Measurements from ENCODE around the gene XKRX. TPM values are rescaled to one million over a fixed set of nuclear protein-coding genes. Genes with fewer than 3 reads are reported as not detected.

The XKRX gene
- total and polyA plus RNA-seq, 2 experiments from 2014 or later: 1.1 to 3.4 TPM

DNA sequence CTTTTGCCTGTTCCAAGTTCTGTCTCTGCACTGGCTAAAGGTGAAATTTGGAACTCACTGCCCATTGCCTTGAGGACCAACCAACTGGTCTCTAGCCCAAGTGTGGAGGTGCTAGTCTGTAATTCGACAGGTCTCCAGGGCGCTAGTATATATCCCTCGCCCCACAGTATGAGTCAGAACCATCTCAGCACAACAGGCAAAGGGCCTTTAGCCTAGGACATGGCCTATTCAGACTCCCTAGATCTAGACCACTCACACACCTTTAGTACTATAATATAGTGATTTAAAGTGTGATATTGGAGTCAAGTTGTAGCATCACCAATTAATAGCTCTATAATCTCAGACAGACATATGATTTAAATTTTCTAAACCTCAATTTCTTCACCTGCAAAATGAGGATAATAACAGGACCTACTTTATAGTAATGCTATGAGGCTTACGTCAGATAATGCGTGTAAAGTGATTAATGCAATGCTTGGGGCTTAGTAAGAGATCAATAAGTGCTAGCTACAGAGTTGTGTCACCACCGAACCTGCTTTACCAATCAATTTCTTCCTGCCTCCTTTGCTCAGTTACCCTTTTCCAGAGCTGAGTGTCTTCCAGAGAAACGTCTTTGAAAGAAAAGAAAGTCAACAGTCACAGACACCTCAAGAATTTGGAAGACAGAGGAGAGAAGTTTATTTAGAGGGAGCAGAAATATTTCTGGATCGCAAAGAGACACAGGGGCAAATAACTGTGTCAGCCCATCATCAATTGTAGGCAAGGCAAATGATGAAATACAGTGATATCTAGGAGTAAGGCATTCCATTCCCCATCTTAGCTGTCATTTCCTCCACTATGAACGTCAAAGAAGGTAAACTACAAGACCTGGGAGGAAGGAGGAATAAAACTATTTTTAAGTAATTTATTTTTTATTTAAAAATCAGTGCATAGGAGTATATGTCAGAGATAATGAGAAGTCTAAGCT lies 56.8 kb downstream of the XKRX start:
- Histone ChIP-seq H3K4me1 (ENCODE audit: low read depth) (no peaks in the 10 kb centered on the region), H3K36me3 (no peaks in the 10 kb centered on the region), H3K4me3 (no peak overlapping the region), H3K9me3 (ENCODE audit: low read depth) (no peaks in the 10 kb centered on the region), H3K27me3 (no peaks in the 10 kb centered on the region), H3K27ac (no peak overlapping the region)
- TF ChIP-seq, protein P1, sequence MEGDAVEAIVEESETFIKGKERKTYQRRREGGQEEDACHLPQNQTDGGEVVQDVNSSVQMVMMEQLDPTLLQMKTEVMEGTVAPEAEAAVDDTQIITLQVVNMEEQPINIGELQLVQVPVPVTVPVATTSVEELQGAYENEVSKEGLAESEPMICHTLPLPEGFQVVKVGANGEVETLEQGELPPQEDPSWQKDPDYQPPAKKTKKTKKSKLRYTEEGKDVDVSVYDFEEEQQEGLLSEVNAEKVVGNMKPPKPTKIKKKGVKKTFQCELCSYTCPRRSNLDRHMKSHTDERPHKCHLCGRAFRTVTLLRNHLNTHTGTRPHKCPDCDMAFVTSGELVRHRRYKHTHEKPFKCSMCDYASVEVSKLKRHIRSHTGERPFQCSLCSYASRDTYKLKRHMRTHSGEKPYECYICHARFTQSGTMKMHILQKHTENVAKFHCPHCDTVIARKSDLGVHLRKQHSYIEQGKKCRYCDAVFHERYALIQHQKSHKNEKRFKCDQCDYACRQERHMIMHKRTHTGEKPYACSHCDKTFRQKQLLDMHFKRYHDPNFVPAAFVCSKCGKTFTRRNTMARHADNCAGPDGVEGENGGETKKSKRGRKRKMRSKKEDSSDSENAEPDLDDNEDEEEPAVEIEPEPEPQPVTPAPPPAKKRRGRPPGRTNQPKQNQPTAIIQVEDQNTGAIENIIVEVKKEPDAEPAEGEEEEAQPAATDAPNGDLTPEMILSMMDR (IDR thresholded peaks at IDR 0.05; ENCODE audit: low read depth, low read length): no peak
- DNase-seq (ENCODE audit: low read depth in 1 of 2, low spot score in 1 of 2): peak in 1 of 2 donors; percentile 40

DNA sequence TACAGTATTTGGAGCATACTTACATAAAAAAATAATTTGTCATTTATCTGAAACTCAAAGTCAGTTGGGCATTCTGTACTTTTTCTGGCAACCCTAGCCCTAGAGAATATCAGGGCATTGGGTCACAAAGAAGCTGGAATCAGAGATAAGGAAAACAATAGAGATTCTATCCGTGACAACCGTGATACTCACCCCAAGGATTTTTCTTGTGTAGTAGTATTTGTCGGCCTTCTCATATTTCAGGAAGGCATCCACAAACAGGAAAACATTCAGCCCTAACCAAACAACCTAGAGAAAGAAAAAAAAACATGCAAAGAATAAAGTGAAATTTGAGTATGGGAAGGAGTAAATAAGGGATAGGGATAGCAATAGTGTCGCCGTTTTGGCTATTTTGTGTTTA lies 58.2 kb downstream of the XKRX start:
- H3K27ac ChIP-seq: no peak overlapping the region
- TF ChIP-seq, protein P1 (IDR thresholded peaks at IDR 0.05; ENCODE audit: low read depth, low read length): no peak

DNA sequence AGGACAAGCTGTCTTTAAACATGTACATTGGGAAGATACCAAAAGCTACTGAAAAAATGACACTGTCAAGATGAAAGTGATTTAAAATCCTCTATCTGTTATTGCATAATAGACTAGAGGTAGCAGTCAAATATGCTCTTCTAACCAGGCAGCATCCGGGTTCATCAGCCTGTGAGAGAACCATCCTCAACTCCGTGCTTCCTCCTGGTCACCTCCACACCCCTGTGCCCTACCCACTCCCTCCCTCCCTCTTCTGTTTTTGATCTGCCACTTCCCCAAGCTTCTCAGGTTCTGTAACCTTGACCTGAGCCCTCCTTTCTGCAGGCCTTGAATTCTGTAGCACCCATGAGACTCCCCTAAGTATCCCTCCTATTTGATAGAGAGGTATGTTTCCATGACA lies 60.4 kb downstream of the XKRX start:
- Histone ChIP-seq H3K36me3 (no peaks in the 10 kb centered on the region), H3K4me3 (no peak overlapping the region), H3K27me3 (no peaks in the 10 kb centered on the region), H3K27ac (no peak overlapping the region), H3K9me3 (ENCODE audit: low read depth) (no peaks in the 10 kb centered on the region), H3K4me1 (ENCODE audit: low read depth) (peaks cover 10% of the 10 kb centered on the region)
- TF ChIP-seq, protein P1 (IDR thresholded peaks at IDR 0.05; ENCODE audit: low read depth, low read length): no peak
- DNase-seq (ENCODE audit: low read depth in 1 of 2, low spot score in 1 of 2): no peak

More for the DNA sequence above, 58.2 kb downstream of the XKRX start:
- no peaks in the 10 kb centered on the region for H3K36me3 ChIP-seq
- no peak for DNase-seq (ENCODE audit: low read depth in 1 of 2, low spot score in 1 of 2)
- H3K4me1 ChIP-seq (ENCODE audit: low read depth): no peaks in the 10 kb centered on the region
- no peak overlapping the region for H3K4me3 ChIP-seq
- H3K9me3 ChIP-seq (ENCODE audit: low read depth): no peaks in the 10 kb centered on the region
- no peaks in the 10 kb centered on the region for H3K27me3 ChIP-seq

DNA sequence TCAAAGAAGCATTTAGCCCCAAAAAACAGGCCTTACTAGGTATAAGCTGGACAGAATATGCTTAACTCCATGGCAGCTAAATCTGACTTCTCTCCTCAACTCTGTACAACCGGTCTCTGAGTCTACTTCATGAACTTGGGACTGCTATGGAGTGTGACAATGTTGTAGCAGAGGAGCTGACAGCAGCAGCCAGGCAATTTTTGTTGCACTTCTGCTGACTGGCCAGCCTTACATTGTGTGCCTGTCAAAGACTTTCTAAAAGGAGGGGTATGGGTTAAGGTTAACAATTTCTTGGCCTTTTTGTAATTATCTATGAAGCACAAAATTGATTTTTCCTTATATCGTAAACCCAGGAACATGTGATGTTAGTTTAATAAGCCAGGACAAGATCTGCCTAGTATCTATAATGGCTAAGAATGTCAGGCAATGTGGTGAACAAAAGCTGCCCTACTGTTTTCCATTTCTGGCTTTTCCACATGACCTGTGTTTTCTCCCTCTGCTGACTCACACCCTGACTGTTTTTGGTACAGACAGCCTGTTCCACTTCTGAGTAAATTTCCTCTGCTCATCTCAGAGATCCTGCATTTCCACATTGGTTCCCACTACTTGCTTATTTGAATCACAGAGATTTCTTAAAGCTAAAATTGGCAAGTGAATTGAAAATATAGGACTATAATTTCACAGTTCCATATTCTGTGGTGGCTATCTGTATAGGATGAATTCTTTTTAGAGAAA lies 63.9 kb downstream of the XKRX start:
- TF ChIP-seq, protein P1 (IDR thresholded peaks at IDR 0.05; ENCODE audit: low read depth, low read length): no peak
- H3K4me3 ChIP-seq: no peak overlapping the region
- DNase-seq (ENCODE audit: low read depth in 1 of 2, low spot score in 1 of 2): peak; percentile 10 to 34

More for the DNA sequence above, 63.9 kb downstream of the XKRX start:
- H3K36me3 ChIP-seq: no peaks in the 10 kb centered on the region
- no peaks in the 10 kb centered on the region for H3K27me3 ChIP-seq
- peak overlapping the region; percentile 81 for H3K27ac ChIP-seq
- H3K9me3 ChIP-seq (ENCODE audit: low read depth): no peaks in the 10 kb centered on the region
- H3K4me1 ChIP-seq (ENCODE audit: low read depth): peaks cover 10% of the 10 kb centered on the region

Other genes with a start within 250 kb of the XKRX start
- gene SYTL4, start 196.8 kb downstream of the XKRX start, total RNA-seq: 17.5 and 37.5 TPM in 2 replicates
- gene SYTL4, start 196.8 kb downstream of the XKRX start, polyA plus RNA-seq: 23.9 and 41.3 TPM in 2 replicates
- 28.3 and 30.8 TPM in 2 replicates for gene CSTF2, start 108.5 kb downstream of the XKRX start, total RNA-seq
- 26.4 and 35.1 TPM in 2 replicates for gene CSTF2, start 108.5 kb downstream of the XKRX start, polyA plus RNA-seq
- 1.5 and 3.1 TPM in 2 replicates for gene NOX1, start 54.6 kb downstream of the XKRX start, total RNA-seq
- 6.4 and 6.7 TPM in 2 replicates for gene NOX1, start 54.6 kb downstream of the XKRX start, polyA plus RNA-seq
- gene ARL13A, start 40.8 kb upstream of the XKRX start, total RNA-seq: 0.54 TPM in 1 of 2 replicates, not detected in the other
- not detected in 2 replicates for gene ARL13A, start 40.8 kb upstream of the XKRX start, polyA plus RNA-seq
- gene TRMT2B, start 123.2 kb upstream of the XKRX start, total RNA-seq: 14.5 and 18.7 TPM in 2 replicates
- 13.7 and 14.0 TPM in 2 replicates for gene TRMT2B, start 123.2 kb upstream of the XKRX start, polyA plus RNA-seq
- gene TMEM35A, start 150.0 kb upstream of the XKRX start, total RNA-seq: 5.7 and 7.2 TPM in 2 replicates
- 9.6 and 10.2 TPM in 2 replicates for gene TMEM35A, start 150.0 kb upstream of the XKRX start, polyA plus RNA-seq
- 1.9 and 6.7 TPM in 2 replicates for gene CENPI, start 169.3 kb upstream of the XKRX start, total RNA-seq
- gene CENPI, start 169.3 kb upstream of the XKRX start, polyA plus RNA-seq: 1.1 and 2.4 TPM in 2 replicates

All from cardiac muscle cell (in vitro differentiated cells and primary cell).